Fibroblast of the aortic adventitia (primary cell): ENCODE data around the gene PLCH1. TPM values are rescaled to one million over a fixed set of nuclear protein-coding genes. Genes with fewer than 3 reads are reported as not detected.

Experiments
- DNase-seq: peaks from one replicate; pipeline ENCODE4 v3.0.0-alpha.2; 2010; ENCODE audit warnings: low read depth
- H3K4me3 ChIP-seq: 2 replicates; pipeline ENCODE4 v1.5.1; 2011; ENCODE audit warnings: low read depth, mild to moderate bottlenecking, control low read depth, low read length, moderate library complexity
- CTCF ChIP-seq: IDR thresholded peaks from 2 replicates; pipeline ENCODE4 v1.5.1; 2011; ENCODE audit warnings: mild to moderate bottlenecking, low read length, control low read depth, inconsistent platforms; ENCODE audit not compliant: insufficient read depth
- total RNA-seq: library from RNA; depleted of rRNA; stranded (reverse); fragments of >200 nt; gene quantifications from 2 replicates; pipeline ENCODE4 v1.2.3, GENCODE V29; 2012; ENCODE audit warnings: low replicate concordance

Gene PLCH1
- total RNA-seq, result 0.09 TPM in 1 of 2 replicates, not detected in the other

- TF ChIP-seq CTCF, result no peak
- peak within 1 kb of the TSS; percentile 75 for H3K4me3 ChIP-seq
- DNase-seq, result peak; percentile 47
These were observed at the start of gene PLCH1 for GRCh38 chr3:155744626-155745324. PLCH1 (minus strand) TSS chr3:155745071; CDS start chr3:155704224, 40,847 bp downstream.

GRCh38 chr3:155792532-155792931 lies 47.7 kb upstream of the PLCH1 start:
- no peak for TF ChIP-seq CTCF
- no peak overlapping the region for H3K4me3 ChIP-seq
- DNase-seq, result no peak

GRCh38 chr3:155791190-155791589 lies 46.3 kb upstream of the PLCH1 start:
- no peak overlapping the region for H3K4me3 ChIP-seq
- no peak for TF ChIP-seq CTCF
- DNase-seq, result peak; percentile 54

GRCh38 chr3:155790272-155790925 lies 45.5 kb upstream of the PLCH1 start:
- no peak for DNase-seq
- no peak for TF ChIP-seq CTCF
- no peak overlapping the region for H3K4me3 ChIP-seq

GRCh38 chr3:155785662-155786295 lies 40.9 kb upstream of the PLCH1 start:
- TF ChIP-seq CTCF, result no peak
- H3K4me3 ChIP-seq, result no peak overlapping the region
- no peak for DNase-seq

GRCh38 chr3:155782390-155782953 lies 37.6 kb upstream of the PLCH1 start:
- DNase-seq, result no peak
- no peak for TF ChIP-seq CTCF
- H3K4me3 ChIP-seq, result no peak overlapping the region
